Measurements from ENCODE around the gene VEGFA.

Gene VEGFA

DNA sequence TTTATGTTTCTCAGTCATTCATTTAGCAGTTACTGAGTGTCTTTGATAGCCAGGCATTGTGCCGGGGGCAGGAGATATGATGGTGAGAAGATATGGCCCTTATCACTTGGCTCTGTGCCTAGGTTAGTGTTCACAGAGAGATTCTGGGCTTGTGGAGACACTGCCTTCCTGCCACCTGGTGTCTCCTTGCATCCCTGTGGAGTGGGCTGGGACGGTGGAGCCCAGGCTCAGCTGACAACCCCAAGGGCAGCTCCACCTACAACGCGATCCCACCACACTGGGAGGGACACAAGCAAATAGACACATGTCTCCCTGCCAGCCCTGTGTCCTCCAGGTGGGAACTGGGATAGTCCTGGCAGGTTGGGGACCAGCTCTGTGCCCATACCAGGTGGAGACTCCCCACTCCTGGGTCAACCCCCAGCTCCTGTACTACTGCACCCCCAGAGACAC is 30.3 kb upstream of the VEGFA start:
- DNase-seq: no peak

DNA sequence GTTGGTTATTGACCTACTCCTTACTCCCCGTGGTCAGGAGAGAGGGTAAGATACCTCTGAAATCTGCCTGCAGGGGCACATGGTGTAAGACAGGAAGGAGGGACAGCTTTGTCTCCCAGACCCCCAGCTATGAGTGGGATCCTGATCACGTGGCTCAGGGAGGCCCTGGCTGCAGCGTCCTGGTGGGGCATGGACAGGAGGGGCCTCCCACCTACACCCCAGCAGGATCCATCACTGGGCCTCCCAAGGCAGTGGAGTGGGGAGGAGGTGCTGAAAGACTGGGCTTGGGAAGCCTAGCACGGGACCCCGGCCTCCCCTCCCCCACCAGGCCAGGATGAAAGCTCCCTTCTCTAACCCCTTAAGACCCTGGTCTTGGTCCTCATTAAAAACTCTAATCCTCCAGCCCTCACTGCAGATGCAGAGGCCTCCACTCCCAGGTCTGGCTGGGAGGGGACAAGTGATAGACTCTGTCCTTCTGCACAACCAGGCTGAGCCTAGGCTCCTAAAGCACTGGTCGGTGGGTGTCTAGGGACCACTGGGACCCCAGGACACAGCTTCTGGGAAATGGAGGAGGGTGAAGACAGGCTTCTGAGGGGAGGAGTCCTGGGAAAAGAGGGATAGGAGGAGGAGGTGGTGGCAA is 29.6 kb upstream of the VEGFA start:
- DNase-seq: no peak

- DNase-seq: no peak
Measured at GRCh38 chr6:43740961-43741764, 28.8 kb upstream of the VEGFA start.

DNA sequence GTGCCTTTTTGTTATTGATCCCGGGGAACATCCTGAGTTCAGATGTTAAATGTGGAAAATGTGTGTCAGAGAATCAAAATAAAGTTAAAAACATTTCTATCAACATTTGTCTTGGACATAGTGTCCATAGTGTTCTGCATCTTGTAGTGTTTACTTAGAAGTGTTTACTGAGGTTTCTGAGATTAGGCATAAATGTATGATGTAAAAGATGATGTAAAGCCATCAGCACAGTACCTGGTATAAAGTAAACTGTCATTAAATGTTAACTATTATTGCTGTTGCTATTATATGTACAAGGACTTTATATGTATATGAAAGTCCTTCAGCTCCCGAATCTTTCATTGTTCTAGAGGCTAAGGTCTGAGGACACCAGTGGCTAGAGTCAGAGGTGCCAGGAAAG is 28.2 kb upstream of the VEGFA start:
- DNase-seq: no peak

DNA sequence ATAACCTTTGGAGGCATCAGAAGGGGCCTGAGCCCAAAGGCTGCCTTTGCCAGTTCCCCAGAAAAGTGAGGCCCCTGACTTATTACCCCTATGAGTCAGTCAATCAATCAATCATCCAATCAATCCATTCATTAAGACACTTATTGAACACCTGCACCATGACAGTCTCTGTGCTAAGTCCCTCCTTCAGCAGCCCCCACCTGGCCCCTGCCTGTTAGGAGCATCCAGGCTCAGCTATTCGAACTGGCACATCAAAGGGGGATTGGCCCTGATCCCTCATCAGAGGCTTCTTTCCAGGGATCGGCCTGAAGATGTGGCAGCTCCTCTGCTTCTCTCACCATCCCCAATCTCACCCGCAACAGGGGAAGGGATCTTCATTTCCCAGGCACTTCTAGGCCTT is 27.7 kb upstream of the VEGFA start:
- no peak for DNase-seq

GRCh38 chr6:43742931-43743632 is 26.9 kb upstream of the VEGFA start:
- no peak for DNase-seq

GRCh38 chr6:43743682-43744381 is 26.2 kb upstream of the VEGFA start:
- DNase-seq: no peak

DNA sequence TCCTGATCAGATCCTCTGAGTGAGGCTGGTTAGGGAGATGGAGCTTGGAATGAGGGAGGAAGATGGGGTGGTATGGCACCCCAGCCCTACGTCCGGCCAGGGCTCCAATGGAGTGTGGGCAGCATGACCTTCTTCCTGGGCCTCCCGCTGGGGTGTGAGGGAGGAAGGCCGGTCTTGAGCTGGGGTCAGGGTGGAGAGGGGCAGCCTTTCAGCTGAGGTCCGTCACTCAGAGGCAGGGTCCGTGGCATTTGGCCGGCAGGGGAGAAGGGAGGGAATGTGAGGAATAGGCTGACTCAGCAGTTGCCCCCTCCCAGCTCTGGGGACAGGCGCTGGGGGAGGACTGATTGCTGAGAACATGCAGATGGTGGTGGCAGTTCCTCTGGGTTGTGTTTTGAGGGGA is 25.5 kb upstream of the VEGFA start:
- DNase-seq: no peak

DNA sequence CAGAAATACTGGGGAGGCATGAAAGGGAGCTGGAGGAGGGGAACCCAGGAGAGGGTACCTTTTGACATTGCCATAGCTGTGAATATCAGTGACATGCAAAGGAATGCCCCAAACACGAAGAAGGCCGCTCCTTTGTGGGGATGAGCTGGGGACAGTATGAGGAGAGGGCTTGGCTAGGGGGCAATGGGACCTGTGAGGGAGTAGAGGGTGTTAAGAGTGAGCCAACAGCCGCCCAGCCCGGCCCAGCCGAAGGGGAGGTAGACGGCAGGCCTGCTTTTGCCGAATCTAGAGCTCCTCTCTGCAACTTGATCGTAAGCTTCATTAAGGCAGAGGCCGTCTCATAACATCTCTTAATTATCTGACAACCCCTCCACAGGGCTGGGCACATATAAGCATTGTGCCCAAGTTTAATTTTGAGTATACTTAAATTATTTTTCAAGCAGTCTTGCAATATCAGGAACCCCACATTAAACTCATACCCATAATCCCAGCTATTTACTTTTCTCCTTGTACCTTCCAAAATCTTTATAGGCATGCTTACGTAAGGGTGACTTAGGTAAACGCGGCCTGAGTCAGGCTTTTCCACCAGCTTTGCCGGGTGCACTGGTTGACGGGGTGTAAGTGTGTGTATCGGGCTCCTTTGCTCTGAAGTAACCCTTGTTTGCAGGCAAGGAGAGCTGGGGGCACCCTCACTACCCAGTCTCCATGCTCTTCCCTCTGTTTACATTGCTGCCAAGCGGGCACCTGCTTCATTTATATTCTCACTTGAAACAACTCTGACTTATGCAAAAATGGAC is 24.9 kb upstream of the VEGFA start:
- no peak for DNase-seq

- no peak for DNase-seq
Measured at GRCh38 chr6:43746071-43746470, 23.9 kb upstream of the VEGFA start.

DNA sequence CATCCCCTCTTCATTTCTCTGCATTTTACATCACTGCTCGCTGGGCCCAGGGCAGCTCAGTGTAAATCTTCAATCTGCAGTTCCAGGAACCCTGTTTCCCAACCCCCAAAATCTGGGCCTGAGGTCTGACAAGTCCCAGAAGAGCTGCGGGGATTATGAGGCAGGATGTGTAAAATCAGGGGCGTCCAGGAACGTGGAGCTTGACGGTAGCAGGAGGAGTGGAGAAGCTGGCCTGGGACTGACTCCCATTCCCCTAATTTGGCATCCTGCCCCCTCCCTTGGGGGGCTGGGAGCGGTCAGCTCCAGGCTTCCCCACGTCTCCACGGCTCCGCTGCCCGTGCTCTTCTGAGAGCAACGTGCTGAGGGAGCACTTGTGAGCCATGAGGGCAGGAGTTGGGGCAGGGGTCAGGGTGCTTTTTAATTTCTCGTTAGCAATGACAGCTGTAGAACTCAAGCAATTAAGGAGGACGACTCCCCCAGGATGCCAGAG is 23.4 kb upstream of the VEGFA start:
- no peak for DNase-seq

DNA sequence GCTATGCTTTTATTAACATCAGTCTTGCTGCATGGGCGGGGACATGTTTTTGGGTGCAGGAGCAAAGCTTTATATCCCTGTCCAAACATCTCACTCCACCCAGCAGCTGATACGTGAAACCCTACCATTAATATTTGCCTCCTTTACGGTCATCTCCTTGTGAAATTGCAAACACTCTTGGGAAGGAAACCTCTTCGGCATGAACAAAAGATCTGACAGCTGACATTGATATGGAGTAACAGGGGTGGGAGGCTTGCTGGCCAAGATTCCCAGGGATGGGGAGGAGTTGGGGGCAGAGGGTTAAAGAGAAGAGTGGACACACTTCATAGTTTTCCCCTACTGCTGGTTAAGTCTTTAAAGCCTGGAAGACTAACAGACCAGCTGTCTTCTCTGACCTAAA is 22.2 kb upstream of the VEGFA start:
- DNase-seq: no peak

DNA sequence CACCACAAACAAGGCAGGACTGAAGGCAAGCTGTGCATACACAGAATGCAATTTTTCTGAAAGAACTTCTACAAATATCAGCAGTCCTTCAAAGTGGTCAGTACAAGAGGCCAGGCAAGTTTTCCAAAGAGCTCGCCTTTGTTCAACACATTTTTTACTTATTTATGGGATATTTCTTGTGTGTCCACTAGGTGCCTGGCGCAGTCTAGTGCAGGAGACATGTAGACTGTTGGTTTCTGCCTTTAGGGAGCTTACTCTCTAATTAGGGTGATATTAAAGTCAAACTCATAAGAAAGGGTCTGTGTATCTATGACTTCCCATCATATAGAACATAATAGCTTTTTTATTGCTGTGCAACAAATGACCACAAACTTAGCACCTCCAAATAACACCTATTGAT is 21.2 kb upstream of the VEGFA start:
- no peak for DNase-seq

- no peak for DNase-seq
Measured at GRCh38 chr6:43749461-43749860, 20.6 kb upstream of the VEGFA start.

DNA sequence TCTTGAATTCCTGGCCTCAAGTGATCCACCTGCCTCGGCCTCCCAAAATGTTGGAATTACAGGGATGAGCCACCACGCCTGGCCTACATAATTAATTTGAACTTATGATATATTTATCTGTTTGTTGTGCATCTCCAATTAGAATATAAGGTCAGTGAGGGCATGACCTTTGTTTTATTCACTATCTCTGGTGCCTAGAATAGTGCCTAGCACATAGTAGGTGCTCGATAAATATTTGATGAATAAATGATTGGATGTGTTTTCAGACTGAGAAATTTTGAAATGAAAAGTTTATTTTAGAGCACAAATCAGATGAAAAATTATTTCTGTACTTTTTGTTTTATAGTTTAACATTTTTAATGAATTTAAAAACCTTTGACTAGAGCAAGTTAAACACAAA is 19.4 kb upstream of the VEGFA start:
- no peak for DNase-seq

- DNase-seq: no peak
Measured at GRCh38 chr6:43753570-43754183, 16.3 kb upstream of the VEGFA start.

GRCh38 chr6:43757966-43758616 is 11.9 kb upstream of the VEGFA start:
- no peak for DNase-seq

- DNase-seq: no peak
Measured at GRCh38 chr6:43758617-43759050, 11.4 kb upstream of the VEGFA start.

DNA sequence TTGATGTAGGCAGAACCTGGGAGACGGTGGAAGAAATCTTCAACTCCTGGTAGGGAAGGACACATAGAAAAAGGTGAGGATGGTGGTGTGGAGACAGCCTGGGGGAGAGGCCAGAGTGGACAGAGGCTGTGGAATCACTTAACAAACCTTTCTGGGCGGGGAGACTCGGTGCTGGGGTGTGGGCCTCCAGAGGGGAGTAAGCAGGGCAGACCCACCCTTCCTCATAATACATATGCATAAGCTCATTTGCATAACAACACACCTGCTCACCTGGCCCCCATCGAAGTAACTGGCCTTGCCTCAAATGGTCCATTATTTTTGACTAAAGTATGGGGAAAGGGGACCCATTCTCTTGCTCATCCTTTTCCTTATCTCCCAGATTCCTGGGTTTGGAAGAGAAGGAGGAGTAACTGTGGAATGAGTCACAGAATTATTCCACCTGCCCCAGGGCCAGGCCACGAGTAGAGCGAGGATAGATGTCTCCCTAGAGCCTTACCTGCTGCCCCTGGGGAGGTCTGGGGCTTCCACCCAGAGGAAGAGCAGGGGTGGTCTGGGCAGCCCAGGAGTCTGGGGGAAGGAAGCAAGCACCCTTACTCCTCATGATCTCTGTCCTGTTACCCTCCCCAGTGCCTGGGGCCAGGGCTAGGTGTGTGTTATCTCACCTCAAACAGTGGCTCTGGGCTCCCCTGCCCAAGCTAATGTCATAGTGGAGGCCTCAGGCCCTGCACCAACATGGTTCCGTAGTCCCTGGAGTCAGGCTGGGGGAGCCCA is 10.7 kb upstream of the VEGFA start:
- no peak for DNase-seq

DNA sequence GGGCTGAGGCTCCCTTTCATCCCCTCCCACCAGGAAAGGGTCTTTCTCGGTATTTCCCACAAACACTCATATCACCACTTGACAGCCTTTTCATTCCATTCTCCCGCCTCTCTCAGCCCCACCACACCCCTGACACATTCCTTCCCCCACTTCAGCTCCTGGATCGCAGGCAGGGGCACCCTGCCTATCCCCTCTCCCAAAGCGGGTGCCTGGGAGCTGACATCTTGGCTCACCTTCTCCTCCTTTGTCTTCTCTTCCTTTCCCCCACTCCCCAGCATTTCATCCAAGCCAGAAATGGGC is 10.2 kb upstream of the VEGFA start:
- DNase-seq: no peak
